NCI-H524 treated with DMSO at 0.1 percent for 48 hours (cell line): ENCODE results near the gene LAT.
"Not testable (repeated sequence)": the region's sequence is repeated elsewhere in the genome, so short reads cannot be mapped to it uniquely, and the experiment has no call there.

ENCODE experiments used
- DNase-seq: peaks from one replicate; lab custom pipeline; 2025; lab: John Stamatoyannopoulos, UW

Gene LAT, protein sequence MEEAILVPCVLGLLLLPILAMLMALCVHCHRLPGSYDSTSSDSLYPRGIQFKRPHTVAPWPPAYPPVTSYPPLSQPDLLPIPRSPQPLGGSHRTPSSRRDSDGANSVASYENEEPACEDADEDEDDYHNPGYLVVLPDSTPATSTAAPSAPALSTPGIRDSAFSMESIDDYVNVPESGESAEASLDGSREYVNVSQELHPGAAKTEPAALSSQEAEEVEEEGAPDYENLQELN

DNA sequence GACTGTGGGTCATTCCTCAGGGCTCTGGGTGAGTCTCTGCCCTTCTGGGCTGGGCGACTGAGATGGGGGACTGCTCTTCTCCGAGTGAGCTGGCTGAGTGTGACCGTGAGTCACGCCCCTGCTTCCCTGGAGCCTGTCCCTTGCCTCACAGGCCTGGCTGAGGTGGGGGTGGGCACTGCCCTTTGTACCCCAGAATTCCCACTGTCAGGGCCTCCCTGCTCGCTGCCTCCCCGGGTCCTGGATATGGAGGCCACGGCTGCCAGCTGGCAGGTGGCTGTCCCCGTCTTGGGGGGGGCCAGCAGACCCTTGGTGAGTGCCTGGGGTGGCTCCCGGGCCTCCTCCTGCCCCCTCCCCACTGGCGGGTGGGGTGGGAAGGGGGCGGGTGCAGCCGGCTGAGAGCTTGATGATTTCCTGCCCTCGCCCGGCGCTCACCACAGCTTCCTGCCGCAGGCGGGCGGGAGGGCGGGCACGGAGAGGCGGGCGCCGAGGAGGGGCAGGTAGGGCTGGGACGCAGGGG is at the start of gene LAT:
TSS of gene LAT (plus strand) at position 434 of the 517 bp plus-strand sequence. CDS start 366 bp downstream, outside the sequence.
- DNase-seq: no peak

DNA sequence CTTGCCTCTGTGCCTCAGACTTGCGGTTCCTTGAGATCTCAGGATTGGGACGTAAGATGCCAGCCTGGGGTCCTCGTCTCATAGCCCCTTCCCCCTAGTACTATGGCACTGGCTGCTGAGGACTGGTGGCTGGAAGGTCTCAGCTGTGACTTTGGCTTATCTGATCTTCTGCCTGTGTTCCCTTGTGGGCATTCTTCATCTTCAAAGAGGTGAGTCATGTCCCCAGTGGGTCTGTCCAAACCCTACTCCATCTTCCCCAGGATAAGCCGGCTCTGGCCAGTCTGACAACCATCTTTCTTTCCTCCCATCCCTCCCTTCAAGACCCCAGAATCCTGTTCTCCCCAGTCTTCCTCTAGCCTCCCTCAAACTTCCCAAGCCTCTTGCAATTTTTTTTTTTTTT is 49.5 kb upstream of the LAT start:
- no peak for DNase-seq

DNA sequence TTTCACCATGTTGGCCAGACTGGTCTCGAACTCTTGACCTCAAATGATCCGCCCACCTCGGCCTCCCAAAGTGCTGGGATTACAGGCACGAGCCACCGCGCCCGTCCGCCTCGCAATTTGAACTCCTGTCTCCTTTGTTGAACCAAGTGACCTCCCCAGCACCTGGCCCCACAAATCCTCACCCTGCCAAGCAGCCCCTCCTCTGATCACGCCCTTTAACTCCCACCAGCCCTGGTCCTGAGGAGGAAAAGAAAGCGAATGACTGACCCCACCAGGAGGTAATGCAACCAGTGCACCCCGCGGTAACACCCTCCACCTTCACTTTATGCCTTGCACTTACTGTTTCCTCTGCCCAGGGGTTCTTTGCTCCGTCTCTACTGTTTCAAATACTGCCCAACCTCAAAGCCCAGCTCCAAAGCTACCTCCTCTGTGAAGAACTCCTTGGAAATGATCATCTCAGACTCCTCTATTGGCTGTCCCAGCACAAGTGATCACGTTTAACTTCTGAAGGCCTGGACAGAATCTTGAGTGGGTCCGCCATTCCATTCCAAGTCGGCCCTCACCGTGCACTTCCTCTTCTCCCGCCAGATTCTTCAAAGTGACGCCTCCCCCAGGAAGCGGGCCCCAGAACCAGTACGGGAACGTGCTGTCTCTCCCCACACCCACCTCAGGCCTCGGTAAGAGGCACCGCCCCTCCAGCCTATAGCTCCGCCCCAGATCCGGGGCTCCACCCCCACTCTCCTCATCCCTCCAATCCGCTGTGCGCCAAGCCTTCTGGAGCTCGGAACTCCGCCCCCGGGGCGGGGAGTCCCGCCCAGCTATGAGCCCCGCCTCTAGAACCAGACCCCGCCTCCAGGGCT is 48.7 kb upstream of the LAT start:
- no peak for DNase-seq

DNA sequence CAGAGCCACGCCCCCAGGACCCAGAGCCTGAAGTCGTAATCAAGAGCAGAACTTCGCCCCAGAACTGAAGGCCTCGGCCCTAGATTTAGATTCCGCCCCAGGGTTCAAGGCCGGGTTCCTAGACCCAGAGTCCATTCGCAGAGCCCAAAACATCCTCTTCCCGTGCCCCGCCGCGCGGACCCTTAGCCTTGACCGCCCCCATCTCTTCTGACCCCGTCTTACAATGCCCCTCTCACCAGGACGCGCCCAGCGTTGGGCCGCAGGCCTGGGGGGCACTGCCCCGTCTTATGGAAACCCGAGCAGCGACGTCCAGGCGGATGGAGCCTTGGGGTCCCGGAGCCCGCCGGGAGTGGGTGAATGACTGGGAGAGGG is 48.1 kb upstream of the LAT start:
- no peak for DNase-seq

DNA sequence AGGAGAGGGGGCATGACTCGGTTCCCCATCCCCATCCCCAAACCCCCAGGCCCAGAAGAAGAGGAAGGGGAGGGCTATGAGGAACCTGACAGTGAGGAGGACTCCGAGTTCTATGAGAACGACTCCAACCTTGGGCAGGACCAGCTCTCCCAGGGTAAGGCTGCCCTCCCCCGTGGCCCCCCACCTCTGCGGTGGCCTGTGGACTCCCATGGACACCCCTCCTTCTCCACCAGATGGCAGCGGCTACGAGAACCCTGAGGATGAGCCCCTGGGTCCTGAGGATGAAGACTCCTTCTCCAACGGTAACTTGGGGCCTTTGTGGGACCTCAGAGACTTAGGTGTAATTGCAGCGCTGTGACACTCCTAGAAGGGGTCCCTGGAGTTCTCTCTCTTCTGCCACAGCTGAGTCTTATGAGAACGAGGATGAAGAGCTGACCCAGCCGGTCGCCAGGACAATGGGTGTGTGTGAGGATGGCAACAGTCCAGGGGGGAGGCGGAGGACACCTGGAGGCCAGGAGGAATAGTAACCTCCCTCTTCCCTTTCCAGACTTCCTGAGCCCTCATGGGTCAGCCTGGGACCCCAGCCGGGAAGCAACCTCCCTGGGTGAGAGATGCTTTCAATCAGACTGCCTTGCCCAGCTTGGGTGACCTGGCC is 47.5 kb upstream of the LAT start:
- DNase-seq: no peak

DNA sequence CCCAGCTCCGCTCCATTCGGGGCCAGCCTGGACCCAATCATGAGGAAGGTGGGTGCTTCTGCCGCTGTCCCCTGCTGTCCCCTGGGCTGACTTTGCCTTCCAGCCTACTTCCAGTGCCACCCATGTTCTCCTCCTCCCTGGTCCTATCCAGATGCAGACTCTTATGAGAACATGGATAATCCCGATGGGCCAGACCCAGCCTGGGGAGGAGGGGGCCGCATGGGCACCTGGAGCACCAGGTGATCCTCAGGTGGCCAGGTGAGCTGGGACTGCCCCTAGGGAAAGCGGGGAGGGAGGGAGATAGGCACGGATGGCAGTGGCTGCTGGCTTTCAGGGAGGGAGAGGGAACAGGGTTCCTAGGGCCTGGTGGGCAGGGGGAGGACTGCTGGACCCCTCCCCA is 46.1 kb upstream of the LAT start:
- no peak for DNase-seq

DNA sequence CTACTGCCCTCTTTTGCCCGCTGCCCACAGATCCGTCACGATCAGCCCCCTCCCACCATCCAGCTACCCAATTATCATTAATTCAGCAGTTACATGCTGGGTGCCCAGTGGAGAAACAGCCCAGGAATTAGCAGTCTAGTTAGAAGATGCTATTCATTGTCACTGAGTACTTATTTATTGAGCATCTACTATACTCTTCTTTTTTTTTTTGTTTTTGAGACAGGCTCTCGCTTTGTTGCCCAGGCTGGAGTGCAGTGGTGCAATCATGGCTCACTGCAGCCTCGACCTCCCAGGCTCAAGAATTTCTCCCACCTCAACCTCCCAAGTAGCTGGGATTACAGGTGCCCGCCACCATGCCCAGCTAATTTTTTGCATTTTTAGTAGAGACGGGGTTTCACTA is 45.0 kb upstream of the LAT start:
- DNase-seq: not testable (repeated sequence)

DNA sequence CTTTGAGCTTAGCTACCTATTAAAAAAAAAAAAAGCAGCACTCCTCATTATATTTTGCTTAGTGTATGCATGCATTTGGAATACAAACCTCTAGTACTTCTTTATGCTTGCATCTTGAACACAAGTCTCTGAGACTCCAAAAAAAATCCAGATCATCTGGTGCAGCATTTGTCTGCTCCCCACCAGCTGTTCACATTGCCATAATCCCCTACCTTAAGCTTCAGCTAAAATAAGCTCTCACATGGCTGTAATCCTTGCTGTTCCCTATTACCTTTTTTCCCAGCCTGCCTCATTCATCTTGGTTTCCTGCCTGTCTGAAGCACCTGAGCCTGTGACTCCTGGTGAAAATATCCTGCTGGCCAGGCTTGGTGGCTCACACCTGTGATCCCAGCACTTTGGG is 41.6 kb upstream of the LAT start:
- peak; percentile 98 for DNase-seq

DNA sequence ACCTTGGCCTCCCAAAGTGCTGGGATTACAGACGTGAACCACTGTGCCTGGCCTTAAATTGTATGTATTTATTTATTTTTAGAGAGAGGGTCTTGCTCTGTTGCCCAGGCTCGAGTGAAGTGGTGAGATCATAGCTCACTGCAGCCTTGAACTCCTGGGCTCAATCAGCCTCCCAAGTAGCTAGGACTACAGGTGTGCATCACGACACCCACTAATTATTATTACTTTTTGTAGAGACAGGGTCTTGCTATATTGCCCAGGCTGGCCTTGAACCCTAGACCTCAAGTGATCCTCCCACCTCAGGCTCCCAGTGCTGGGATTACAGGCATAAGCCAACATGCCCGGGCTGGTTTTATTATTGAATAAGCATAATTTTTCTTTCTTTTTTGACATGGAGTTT is 38.2 kb upstream of the LAT start:
- no peak for DNase-seq

DNA sequence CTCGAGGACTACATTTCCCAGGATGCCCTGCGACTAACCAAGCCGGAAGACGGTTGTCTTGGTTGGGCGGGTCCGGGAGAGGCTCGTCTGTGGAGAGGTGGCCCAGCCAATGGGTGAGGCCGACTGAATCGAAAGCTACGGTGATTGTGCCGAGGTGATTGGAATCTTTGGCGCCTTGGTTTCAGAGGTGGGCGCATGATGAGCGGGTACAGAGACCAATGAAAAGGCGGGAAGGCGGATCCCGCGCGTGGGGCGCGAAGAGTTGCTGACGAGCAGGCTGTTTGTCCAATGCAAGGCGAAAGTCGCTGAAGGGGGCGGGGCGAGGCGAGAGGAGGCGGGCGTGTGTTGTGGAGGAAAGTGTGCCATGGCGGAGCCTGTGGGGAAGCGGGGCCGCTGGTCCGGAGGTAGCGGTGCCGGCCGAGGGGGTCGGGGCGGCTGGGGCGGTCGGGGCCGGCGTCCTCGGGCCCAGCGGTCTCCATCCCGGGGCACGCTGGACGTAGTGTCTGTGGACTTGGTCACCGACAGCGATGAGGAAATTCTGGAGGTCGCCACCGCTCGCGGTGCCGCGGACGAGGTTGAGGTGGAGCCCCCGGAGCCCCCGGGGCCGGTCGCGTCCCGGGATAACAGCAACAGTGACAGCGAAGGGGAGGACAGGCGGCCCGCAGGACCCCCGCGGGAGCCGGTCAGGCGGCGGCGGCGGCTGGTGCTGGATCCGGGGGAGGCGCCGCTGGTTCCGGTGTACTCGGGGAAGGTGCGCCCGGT is 34.0 kb upstream of the LAT start, which contains the start of gene NFATC2IP:
TSS of gene NFATC2IP (plus strand) at position 290 of the 762 bp plus-strand sequence. CDS start at position 365, 75 bp downstream.
- DNase-seq: peak; percentile 99

DNA sequence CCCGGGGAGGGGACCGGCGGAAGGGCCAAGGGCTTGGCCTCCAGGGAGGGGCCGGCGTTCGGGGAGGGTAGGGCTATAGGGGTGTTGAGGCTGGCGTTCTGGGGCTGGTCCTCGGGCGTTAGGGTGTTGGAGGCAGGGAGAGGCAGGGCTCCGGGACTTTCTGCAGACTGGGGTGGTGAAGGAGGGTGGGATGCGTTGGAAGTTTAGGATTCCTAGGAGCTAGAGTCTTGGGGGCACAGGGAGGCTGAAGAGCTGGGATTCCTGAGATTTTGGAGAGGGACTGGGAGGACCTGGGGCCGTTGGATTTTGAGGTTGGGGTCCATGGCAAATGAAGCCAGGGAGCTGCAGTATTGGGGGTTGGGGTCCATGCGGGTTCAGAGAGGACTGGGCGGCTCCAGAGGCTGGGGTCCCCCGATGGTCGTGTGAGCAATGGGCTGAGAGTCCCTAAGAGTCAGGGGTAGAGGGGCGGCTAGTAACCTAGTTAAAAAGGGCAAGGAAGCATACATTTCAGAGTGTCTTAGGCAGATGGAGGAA is 33.4 kb upstream of the LAT start:
- no peak for DNase-seq

DNA sequence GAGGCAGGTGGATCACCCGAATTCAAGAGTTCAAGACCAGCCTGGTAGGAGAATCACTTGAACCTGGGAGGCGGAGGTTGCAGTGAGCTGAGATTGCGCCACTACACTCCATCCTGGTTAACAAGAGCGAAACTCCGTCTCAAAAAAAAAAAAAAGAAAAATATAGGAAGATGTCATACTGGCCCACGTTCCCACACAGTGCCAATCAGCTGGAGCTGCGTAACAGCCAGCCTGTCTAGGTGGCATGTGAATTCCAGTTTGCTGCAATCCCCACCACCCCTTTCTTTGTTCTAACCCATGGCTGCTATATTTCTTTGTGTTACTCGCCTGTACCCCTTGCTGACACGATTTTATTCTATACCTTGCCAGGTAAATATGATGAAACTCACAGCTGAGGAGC is 26.6 kb upstream of the LAT start:
- no peak for DNase-seq

DNA sequence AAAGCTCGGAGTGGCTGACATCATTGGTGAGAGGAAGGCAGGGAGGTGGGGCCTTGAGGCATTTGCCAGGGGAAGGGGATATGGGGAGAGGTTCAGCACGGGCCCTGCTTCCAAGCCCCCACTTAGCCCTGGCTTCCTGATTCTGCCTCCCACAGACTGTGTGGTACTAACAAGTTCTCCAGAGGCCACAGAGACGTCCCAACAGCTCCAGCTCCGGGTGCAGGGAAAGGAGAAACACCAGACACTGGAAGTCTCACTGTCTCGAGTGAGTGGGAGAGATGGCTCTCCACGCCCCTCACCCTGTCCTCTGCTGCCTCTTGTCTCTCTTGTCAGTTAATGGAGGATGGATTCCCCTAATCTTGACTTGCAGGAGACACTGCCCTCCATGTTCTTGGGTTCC is 26.0 kb upstream of the LAT start:
- DNase-seq: no peak

DNA sequence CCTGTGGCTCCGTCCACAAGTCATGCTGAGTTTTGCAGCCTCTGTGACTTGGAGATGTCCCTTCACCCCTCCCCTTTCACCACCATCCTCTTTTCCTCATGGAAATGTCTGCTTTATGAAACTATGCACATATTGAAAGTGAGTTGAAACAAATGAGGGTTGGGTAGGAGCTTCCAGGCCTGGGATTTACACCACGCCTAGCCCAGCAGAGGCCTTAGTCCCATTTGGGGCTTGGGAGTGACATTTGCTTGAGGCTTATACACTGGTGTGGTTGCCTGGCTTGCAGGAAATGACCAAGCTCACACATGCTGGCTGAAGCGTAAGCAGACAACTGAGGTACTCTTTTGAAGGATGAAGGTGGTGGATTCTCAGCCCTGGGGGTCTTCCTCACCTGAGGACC is 20.8 kb upstream of the LAT start:
- no peak for DNase-seq

DNA sequence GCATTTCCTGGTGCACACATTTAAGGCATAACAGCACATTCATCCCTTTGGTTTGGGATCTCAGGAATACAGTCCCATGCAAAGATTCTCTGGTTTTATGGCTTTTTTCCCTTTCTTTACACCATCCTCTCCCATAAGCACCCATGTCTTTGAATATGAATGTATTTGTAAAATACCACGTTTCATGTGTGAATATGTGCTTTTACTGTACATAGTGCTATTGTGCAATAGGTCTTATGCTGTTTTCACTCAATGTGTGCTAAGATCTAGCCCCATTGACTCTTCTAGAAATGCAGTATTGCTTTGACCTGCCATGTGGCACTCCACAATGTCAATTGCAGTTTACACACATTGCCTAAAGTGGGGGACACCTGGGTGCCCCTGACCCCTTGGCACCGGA is 20.4 kb upstream of the LAT start:
- no peak for DNase-seq

DNA sequence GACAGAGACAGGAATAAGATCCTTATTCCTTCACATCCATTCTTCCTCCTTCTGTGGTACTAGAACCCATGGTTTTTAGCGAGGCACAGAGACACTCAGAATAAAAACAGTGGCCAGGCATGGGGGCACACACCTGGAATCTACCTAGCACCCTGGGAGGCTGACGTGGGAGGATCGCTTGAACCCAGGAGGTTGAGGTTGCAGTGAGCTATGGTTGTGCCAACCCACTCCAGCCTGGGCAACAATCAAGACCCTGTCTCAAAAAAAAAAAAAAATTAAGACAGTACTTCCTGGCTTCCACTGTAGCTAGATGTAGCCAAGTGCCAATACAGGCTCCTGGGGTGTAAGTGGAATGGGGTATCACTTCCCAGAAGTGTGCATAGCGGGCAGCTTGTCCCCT is 17.7 kb upstream of the LAT start:
- no peak for DNase-seq

DNA sequence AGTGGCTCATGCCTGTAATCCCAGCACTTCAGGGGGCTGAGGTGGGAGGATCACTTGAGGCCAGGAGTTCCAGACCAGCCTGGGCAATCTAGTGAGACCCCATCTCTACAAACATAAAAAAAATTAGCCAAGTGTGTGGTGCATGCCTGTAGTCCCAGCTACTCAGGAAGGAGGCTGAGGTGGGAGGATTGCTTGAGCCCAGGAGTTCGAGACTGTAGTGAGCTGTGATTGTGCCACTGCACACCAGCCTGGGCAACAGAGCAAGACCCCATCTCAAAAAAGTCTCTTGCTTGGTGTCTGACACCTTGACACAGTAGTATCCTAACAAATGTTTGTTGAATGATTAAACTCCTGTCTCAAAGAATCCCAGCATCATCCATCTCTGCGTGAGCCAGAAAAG is 15.2 kb upstream of the LAT start:
- DNase-seq: not testable (repeated sequence)

DNA sequence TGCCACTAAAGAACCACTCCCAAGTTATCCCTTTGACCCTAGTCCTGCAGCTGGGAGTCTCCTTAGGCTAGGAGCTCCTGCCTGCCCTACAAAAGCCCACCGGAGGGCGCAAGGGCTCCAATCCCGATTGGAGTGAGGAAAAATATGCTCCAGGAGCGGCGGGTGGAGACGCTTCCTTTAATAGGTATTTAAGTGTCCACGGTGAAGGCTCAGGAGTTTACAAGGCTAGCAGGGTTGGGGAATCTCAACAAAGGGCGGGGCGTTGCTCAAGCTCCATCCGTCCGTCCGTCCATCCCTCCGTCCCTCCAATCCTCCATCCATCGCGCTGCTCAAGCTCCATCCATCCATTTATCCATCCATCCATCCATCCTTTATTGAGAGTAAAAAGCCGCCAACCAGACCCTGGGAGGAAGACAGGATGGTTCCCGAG is 10.8 kb upstream of the LAT start:
- DNase-seq: peak; percentile 66

DNA sequence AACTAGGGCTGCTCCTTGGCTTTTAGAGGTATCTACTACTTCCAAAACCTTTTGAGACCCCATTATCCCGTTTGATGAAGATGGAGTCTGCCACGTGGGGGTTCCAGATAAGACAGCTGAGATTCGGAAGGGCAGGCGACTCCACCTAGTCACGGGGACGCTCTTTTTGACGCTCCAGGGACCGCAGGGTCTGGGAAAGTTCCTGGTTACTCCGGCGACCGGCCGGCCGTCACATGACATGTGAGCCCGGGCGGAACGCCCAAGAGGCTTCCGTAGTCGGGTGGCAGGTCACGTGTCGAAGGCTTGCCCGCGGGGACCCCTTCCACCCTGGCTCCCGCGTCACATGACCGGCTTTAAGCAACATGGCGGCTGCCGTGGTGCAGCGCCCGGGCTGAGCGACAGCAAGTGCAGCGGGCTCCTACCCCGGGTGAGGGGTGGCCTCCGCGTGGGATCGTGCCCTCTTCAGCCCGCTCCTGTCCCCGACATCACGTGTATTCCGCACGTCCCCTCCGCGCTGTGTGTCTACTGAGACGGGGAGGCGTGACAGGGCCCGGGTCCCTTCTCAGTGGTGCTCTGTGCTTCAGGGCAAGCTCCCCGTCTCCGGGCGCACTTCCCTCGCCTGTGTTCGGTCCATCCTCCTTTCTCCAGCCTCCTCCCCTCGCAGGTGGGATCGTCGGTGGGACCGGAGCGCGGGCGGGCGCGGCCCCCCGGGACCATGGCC is 10.3 kb upstream of the LAT start, which contains the start of gene SPNS1:
TSS of gene SPNS1 (plus strand) at position 342 of the 721 bp plus-strand sequence. CDS start at position 716, 374 bp downstream.
- DNase-seq: peak; percentile 84

DNA sequence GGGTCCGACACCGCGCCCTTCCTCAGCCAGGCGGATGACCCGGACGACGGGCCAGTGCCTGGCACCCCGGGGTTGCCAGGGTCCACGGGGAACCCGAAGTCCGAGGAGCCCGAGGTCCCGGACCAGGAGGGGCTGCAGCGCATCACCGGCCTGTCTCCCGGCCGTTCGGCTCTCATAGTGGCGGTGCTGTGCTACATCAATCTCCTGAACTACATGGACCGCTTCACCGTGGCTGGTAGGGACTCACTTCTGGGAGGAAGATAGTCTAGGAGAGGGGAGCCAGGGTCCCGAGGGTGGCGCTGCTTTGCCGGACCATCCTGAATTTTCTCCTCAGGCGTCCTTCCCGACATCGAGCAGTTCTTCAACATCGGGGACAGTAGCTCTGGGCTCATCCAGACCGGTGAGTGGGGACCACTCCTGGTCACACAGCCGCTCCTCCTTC is 9.7 kb upstream of the LAT start:
- no peak for DNase-seq
